Superior temporal gyrus (tissue), 1 donor: Measurements from ENCODE around the gene SARDH.

Experiments used
- DNase-seq: peaks from one replicate; pipeline ENCODE4 v3.0.0-alpha.2; 2016; ENCODE audit errors: extremely low spot score

SARDH gene

GRCh38 chr9:133647148-133647547, 91.0 kb downstream of the SARDH start:
- no peak for DNase-seq

DNA sequence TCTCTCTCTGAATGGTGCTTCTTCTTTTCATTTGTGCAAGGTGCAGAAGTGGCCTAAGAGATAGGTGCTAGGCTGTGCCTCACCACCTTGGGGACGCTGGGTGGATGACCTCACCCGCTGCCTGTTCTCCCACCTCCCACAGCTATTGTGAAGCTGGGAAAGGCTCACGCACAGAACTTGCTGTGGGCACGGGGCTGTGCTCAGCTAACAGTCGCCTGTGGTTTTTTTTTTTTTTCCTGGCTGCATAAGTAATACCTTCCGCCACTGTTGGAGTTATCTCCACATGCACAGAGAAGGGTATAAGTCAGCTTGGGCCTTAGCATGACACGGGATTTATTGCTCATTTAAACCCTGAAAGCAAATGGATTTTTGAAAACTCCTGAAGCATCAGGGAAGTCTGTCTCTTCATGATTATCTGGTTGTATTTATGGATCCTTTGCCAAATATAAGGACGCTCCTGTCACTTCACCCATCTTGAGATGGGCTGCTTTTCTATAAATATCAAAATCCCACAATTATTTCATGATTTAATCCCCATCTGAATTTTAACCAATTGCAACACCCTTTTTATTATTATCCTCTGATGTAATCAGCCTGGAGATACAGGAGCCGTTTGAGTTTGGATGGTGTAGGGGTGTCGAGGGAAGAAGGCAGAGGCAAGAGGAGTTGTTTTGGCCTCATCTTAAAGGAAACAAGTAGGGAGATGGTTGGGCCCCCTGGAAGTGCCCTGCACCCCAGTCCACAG, 93.0 kb downstream of the SARDH start:
- peak; percentile 13 for DNase-seq

- no peak for DNase-seq
These were observed 94.0 kb downstream of the SARDH start for GRCh38 chr9:133643978-133644760.

GRCh38 chr9:133643362-133643755, 94.8 kb downstream of the SARDH start:
- DNase-seq = no peak

GRCh38 chr9:133642708-133643361, 95.3 kb downstream of the SARDH start:
- no peak for DNase-seq

GRCh38 chr9:133641861-133642595, 96.1 kb downstream of the SARDH start:
- DNase-seq = no peak

- no peak for DNase-seq
These were observed 96.8 kb downstream of the SARDH start for GRCh38 chr9:133641396-133641655.

GRCh38 chr9:133640580-133641395, 97.4 kb downstream of the SARDH start:
- DNase-seq = no peak

GRCh38 chr9:133640160-133640559, 98.0 kb downstream of the SARDH start:
- DNase-seq = no peak

DNA sequence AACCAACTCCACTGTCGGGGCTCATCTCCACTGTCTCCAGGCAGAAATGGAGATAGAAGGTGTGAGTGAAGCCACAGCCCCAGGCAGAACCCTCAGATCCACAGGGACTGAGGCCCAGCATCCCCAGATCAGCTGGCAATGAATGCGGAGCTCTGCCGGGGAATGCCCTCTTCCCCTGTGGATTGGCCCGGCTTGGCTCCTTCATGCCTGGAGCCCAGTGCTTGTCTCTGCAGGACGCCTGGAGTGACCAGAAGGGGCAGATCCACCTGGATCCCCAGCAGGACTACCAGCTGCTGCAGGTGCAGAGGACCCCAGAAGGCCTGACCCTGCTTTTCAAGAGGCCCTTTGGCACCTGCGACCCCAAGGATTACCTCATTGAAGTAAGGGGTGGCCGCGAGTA, 98.5 kb downstream of the SARDH start:
- DNase-seq = no peak

DNA sequence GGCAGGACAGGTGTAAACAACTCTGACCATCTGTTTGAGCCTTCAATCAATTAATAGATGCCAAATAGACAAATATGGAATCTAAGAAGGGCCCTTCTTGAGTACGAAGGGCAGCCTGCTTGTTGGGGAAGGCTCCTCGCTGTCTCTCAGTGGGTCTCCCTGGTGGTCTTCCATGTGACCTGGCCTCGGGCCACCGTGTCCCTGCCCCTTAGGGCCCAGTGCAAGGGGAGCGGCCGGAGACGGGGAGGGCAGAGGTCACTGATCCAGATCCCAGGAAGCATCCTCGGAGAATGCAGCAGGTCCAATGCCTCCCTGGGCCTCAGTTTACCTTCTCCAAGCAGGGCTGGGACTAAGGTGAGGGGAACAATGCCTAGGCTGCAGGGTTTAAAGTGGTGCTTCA, 99.4 kb downstream of the SARDH start:
- DNase-seq = no peak

GRCh38 chr9:133638076-133638475, 100.1 kb downstream of the SARDH start:
- DNase-seq = no peak

- no peak for DNase-seq
These were observed 100.6 kb downstream of the SARDH start for GRCh38 chr9:133637451-133638055.

- DNase-seq = no peak
These were observed 101.2 kb downstream of the SARDH start for GRCh38 chr9:133636902-133637301.

DNA sequence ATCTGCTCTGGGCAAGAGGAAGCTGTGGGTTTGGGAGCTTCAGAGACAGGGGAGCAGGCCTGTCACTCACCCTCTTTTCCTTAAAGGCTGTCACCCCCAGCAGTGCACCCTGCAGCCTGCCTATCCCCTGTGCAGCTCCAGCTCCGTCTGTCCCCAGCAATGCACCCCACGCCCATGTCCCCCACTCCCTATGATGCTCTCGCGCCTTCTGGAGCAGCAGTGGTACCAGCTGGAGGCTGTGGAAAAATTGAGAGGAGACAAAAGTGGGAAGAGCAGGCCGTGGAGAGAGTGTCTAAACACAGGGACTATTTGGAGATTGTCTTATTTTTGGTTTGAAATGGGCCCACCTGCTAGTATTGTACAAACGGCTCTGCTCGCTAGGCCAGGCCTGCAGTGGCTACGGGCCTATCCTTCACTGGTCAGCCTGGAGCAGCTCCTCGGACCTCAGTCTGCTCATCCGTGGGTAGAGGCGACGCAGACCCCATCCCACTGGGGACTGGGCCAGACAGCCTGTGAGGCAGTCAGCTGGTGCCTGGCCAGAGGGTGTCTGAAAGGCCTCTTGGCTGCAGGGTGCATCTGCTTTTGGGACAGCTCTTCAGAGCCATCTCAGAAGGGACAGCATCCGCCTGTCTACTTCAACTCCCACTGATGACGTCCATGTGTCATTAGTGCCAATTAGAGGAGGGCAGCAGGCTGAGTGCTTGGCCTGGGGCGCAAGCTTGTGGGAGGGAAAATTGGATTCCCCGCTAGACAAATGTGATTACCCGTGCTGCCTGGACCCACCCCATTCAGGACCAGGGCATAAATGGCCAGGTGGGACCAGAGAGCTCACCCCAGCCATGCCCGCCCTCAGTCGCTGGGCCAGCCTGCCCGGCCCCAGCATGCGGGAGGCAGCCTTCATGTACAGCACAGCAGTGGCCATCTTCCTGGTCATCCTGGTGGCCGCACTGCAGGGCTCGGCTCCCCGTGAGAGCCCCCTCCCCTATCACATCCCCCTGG, 102.3 kb downstream of the SARDH start, which contains the start of gene DBH:
Gene DBH, plus strand, starts transcription at position 831 of the 999 bp plus-strand sequence. Its CDS starts 9 bp downstream, at position 840.
- no peak for DNase-seq

DNA sequence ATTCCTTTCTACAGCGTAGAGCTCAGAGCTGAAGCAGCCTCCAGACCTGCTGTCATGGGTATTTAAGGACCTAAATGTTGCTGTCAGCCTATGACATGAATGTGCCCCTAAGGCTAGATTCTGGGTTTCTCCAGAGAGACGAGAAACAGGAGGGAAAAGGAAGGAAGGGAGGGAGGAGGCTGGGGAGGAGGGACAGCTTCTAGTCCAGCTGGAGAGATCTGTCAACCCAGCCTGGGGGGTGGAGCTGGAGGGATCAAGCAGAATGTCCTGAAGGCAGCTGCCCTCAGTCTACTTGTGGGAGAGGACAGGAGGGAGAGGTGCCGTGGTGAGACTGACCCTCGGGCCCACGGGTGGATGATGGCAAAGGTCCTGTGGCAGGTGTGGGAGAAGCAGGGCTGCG, 103.1 kb downstream of the SARDH start:
- DNase-seq = no peak

DNA sequence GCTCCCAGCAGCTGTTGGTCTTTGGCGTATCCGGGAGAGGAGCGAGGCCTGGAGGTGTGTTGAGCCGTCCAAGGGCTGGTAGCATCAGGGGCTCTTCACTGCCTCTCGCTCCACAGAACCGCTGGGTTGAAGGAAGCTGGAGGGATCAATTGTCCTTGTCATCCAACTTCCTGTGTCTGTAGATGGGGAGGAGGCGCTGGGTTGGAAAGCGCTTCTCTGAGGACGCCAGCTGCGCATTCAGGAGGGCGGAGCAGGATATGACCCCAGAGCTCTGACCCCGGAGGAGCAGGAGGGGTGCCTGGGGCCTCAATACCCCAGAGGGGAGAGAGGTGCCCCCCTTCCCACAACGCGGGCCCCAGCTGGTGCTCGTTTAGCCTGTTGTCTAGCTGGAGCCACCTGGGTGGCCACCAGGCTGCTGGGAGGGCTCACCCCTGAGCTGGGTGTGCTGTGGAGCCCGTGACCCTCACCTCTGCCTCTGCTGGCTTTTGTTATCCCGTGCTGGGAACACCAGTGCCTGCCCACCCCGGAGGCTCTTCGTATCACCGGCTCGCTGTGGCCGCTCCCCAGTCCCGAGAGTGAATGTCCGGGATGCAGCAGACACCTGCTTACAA, 104.0 kb downstream of the SARDH start:
- DNase-seq = no peak

GRCh38 chr9:133633681-133634080, 104.5 kb downstream of the SARDH start:
- no peak for DNase-seq
